ENCODE measurements around the gene MYOG.

MYOG gene

GRCh38 chr1:203045821-203046594 is 39.8 kb downstream of the MYOG start:
- DNase-seq, result no peak

DNA sequence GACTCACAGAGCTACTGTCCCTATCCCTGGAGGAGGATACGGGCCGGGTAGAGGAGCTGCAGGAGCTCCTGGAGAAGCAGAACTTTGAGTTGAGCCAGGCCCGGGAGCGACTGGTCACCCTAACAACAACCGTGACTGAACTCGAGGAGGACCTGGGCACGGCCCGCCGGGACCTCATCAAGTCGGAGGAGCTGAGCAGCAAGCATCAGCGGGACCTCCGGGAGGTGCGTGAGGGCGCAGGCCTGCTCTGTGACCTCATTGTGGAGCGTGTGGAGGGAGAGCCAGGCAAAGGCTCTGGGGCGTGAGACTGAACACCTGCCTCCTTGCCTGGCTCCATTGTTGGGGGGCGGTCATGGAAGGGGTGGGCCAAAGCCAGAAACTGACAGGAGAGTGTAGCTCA is 40.5 kb downstream of the MYOG start:
- DNase-seq, result no peak

GRCh38 chr1:203044546-203045250 is 41.1 kb downstream of the MYOG start:
- no peak for DNase-seq

GRCh38 chr1:203043830-203044545 is 41.8 kb downstream of the MYOG start:
- no peak for DNase-seq

GRCh38 chr1:203041351-203041932 is 44.4 kb downstream of the MYOG start:
- no peak for DNase-seq

GRCh38 chr1:203040513-203041275 is 45.1 kb downstream of the MYOG start:
- no peak for DNase-seq

GRCh38 chr1:203039609-203040512 is 46.0 kb downstream of the MYOG start:
- peak; percentile 38 to 67 (median 48) for DNase-seq

DNA sequence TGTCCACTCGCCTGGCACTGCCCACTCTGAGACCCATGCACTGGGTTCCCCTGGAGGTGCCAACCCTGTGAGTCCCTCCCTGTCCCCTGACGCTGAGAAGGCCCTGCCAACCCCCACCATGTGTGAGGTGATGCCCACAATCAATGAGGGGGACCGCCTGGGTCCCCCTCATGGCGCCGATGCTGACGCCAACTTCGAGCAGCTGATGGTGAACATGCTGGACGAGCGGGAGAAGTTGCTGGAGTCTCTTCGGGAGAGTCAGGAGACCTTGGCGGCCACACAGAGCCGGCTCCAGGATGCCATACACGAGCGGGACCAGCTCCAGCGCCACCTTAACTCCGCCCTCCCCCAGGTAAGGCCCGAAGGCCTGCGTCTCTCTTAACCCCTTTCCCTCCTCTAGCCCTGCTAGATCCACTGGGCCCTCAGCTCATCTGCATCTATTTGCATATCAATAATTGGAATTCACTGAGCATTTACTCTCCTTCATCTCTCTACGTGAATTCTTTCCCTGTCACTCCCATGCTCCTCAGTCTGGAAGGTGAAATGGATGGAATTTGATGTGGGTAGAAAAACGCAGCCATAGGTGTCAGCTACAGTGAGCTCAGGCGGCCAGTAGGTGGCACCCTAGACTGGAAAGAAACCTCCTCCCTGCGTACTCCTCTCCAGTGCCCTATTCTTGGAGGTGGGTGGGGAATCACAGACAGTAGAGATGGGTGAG is 46.8 kb downstream of the MYOG start:
- DNase-seq, result peak; percentile 85 to 92 (median 90)

GRCh38 chr1:203038217-203038741 is 47.5 kb downstream of the MYOG start:
- DNase-seq, result peak; percentile 91

DNA sequence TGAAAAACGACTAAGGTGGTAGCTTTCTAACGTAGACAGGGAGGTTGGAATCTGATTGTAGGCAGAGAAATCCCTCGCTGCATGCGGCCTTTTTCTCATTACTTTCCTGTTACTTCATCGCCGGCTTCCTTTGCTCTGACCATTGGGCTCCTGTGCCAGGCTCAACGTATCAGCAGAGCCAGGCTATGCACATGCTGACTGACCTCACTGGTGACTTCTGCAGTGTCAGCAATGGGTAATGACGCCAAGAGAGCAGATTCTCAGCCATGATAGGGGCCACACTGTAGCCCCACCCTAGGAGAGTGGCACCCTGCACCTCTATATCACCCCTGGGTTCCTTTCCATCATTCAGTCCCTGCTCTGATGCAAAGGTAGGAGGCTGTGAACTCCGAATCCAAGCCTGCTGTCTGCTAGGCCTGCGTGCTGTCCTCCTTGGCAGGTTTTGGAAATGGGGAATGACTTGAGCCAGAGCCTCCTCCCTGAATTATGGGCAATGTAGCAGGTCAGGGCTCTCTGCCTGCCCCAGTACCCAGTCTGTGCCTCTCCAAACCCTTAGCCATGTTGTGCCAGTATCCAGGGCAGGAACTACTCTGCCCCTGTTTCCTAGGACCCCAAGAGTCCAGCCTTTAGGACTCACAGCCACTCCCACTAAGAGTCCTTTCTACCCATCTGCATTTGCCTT is 48.2 kb downstream of the MYOG start:
- no peak for DNase-seq

DNA sequence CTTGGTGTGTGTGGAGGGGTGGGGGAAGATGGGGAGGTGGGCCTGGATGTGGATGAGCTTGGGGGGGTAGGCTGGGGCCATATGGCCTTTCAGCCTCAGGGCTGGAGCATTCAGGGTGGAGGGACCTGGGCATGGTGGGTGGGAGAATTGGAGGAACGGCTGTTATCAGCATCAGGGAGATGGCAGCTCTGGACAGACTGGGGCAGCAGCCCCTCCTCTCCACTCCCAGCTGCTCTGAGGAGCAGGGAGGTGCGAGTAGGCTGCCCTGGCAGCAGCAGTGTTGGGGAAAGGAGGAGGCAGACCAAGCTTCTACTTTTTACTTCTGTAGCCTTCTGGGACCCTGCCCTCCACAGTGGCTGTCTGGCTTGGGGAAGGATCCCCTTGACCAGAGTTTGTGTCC is 49.3 kb downstream of the MYOG start:
- DNase-seq, result no peak

DNA sequence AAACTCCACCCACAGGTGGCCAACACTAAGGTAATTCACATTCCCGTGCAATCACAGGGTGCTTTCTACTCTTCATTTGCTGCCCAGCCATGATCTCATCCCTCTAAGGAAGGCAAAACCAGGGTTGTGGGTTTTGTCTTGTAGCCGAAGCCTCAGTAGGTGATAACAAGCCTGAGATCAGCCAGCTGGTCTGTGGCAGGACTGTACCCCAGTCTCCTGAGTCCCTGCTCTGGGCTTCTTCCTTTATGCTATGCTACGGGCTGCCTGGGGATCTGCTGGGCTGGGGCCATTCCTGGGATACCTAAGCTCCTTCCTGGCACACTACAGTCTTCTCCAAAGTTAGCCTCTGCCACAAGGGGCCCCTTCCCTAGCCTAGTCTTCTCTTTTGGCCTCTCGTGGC is 49.7 kb downstream of the MYOG start:
- DNase-seq, result no peak

DNA sequence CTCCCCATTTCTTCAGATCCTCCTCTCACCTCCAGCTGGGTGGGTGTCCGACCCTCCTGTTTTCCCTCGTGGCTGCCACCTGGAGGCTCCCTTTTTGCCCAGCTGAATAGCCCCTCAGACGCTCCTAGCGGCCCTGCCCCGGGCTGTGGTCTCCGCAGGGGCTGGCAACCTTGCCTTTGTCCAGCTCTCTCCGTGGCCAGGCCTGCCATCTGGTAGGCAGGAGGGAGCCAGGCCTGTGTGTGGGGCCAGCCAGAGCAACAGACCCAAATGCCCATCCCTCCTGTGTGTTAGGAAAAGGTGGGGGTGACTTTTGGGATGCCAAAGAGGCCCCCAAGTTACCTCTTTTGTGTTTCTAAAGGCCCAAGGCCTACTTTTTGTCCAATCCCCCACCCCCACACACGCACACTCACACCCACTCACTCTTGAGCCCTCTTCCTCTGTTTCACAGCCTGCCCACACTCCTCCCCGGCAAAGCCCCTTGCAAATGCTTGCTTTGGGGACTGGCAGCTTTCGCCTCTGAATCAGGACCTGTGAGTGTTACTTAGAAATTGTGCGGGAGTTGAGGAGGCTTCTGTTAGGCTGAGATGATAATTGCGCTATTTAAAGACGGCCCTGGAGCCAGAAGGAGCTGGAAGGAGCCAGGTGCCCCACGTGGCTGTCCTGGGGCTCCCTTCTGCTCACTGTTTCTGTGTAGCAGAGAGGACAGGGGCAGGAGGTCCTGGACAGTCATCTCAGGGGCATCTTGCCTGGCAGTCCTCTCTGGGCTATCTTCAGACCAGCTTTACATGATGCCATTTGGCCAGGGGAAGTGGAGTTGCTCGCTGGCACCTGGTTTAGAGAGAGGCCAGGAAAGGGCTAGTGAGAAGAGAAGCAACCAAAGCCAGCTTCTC is 50.5 kb downstream of the MYOG start:
- DNase-seq, result no peak

GRCh38 chr1:203034422-203035110 is 51.2 kb downstream of the MYOG start:
- DNase-seq, result no peak

- no peak for DNase-seq
Measured at GRCh38 chr1:203033917-203034316, 51.9 kb downstream of the MYOG start.

DNA sequence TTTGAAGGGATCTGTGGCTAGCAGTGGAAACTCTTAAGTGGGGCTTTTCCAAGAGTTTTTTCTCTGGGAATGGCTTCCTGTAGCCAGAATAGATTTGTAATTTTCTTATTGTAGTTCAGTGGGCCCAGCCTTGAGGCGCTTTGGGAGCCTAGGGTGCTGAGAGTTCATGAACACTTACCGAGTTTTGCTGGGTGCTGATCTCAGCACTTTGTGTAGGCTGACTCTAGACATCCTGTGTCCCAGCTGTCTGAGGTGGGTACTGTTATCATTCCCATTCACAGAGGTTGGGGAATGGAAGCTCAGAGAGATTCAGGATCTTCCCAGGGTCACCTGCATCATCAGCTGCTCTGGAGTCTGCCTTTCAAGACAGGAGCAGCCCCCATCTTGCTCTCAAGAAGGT is 52.5 kb downstream of the MYOG start:
- no peak for DNase-seq
